A549 (cell line): ENCODE measurements around the gene RBKS.

Source experiments
- TF ChIP-seq, protein P1 (sequence below): fragments of 250-450 bp; sonication (Bioruptor Pico); IDR thresholded peaks from 2 replicates; pipeline ENCODE4 v1.5.0; 2021; ENCODE audit warnings: mild to moderate bottlenecking, moderate library complexity, borderline replicate concordance
- TF ChIP-seq, protein P2 (sequence below): fragments of >200 bp; sonication (Bioruptor Twin); formaldehyde crosslinking; IDR thresholded peaks from 3 replicates; pipeline ENCODE4 v1.5.1; 2016
- TF ChIP-seq, protein P3 (sequence below): fragments of 450-650 bp; IDR thresholded peaks from 2 replicates; pipeline ENCODE4 v1.6.1; 2014; ENCODE audit warnings: antibody characterized with exemption

DNA sequence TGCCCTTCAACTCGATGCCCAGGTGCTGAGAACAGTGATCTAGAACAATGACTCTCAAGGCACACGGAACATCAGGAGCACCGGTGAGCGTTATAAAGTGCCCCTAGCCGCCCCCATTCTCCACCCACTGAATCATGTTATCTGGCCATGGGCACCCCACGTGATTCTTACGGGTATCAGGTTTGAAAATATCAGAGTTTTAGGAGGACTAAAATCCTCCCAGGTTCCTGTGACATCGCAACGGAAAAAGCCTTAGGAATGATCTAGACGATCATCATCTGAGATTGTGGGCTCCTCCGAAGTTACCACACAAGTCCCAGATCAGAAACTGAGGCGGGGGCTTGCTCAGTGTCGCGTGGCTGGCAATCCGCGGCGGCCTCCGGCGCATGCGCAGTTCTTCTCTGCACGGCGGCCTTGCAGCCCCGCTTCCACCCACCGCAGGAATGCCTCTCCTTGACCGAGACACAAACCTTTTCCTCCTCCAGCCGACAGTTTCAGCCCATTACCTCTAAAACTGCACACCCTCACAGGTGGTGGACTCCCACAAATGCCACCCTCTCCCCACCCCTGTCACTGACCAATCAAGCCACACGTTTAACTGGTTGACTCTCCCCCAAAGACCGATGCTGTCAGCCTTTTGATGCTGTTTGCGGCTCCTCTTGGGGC lies 124.4 kb downstream of the RBKS start:
- TF ChIP-seq, protein P1, sequence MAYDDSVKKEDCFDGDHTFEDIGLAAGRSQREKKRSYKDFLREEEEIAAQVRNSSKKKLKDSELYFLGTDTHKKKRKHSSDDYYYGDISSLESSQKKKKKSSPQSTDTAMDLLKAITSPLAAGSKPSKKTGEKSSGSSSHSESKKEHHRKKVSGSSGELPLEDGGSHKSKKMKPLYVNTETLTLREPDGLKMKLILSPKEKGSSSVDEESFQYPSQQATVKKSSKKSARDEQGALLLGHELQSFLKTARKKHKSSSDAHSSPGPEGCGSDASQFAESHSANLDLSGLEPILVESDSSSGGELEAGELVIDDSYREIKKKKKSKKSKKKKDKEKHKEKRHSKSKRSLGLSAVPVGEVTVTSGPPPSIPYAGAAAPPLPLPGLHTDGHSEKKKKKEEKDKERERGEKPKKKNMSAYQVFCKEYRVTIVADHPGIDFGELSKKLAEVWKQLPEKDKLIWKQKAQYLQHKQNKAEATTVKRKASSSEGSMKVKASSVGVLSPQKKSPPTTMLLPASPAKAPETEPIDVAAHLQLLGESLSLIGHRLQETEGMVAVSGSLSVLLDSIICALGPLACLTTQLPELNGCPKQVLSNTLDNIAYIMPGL (CRISPR knock-in tag), result no peak
- TF ChIP-seq, protein P2, sequence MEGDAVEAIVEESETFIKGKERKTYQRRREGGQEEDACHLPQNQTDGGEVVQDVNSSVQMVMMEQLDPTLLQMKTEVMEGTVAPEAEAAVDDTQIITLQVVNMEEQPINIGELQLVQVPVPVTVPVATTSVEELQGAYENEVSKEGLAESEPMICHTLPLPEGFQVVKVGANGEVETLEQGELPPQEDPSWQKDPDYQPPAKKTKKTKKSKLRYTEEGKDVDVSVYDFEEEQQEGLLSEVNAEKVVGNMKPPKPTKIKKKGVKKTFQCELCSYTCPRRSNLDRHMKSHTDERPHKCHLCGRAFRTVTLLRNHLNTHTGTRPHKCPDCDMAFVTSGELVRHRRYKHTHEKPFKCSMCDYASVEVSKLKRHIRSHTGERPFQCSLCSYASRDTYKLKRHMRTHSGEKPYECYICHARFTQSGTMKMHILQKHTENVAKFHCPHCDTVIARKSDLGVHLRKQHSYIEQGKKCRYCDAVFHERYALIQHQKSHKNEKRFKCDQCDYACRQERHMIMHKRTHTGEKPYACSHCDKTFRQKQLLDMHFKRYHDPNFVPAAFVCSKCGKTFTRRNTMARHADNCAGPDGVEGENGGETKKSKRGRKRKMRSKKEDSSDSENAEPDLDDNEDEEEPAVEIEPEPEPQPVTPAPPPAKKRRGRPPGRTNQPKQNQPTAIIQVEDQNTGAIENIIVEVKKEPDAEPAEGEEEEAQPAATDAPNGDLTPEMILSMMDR, result no peak
- TF ChIP-seq, protein P3, sequence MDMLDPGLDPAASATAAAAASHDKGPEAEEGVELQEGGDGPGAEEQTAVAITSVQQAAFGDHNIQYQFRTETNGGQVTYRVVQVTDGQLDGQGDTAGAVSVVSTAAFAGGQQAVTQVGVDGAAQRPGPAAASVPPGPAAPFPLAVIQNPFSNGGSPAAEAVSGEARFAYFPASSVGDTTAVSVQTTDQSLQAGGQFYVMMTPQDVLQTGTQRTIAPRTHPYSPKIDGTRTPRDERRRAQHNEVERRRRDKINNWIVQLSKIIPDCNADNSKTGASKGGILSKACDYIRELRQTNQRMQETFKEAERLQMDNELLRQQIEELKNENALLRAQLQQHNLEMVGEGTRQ, result peak; percentile 20; the same call in 1 of the 2 replicates
